ENCODE data around the gene IL32. TPM values are rescaled to one million over a fixed set of nuclear protein-coding genes. Genes with fewer than 3 reads are reported as not detected.
"Not testable (repeated sequence)": the region's sequence is repeated elsewhere in the genome, so short reads cannot be mapped to it uniquely, and the experiment has no call there.

The IL32 gene
- polyA plus RNA-seq, 2 of the 4 experiments (the other 2 are of a cell fraction), result 8.9 to 20.2 TPM

GRCh38 chr16:3066440-3066748, 954 bp downstream of the IL32 start (continued):
- TF ChIP-seq HMGXB4 (CRISPR knock-in tag; IDR thresholded peaks at IDR 0.05; ENCODE audit: borderline replicate concordance), result no peak

DNA sequence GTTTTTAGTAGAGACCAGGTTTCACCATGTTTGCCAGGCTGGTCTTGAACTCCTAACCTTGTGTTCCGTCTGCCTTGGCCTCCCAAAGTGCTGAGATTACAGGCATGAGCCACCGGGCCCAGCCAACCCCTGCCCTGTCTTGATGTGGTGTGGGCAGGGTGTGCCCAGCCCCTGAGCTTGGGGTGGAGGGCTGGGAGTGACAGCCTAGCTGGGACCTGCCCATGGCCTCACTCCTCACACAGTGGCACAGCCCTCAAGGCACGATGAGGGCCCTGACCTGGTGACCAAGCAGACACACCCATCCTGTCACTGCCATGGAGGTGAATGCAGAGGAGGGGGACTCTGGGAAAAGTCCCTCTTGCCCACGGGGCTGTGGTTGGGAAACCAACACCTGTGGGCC, 3.0 kb downstream of the IL32 start:
- no peak for DNase-seq (ENCODE audit: low read depth in 1 of 2, low spot score in 1 of 2)
- CTCF ChIA-PET, result interaction anchor here (1.2 kb wide), 1 partner anchor 34 kb away, joined by 5 read pairs; no protein-coding TSS in a partner anchor
- POLR2A ChIA-PET, result no interaction called here
- TF ChIP-seq POLR2AphosphoS2 (conservative IDR thresholded peaks at IDR 0.05; ENCODE audit: low read length), result no peak
- no peak for TF ChIP-seq HDAC2 (IDR thresholded peaks at IDR 0.05)
- TF ChIP-seq, protein P1, sequence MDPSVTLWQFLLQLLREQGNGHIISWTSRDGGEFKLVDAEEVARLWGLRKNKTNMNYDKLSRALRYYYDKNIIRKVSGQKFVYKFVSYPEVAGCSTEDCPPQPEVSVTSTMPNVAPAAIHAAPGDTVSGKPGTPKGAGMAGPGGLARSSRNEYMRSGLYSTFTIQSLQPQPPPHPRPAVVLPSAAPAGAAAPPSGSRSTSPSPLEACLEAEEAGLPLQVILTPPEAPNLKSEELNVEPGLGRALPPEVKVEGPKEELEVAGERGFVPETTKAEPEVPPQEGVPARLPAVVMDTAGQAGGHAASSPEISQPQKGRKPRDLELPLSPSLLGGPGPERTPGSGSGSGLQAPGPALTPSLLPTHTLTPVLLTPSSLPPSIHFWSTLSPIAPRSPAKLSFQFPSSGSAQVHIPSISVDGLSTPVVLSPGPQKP (IDR thresholded peaks at IDR 0.05; ENCODE audit: low read depth, low read length), result no peak
- TF ChIP-seq, protein P2, sequence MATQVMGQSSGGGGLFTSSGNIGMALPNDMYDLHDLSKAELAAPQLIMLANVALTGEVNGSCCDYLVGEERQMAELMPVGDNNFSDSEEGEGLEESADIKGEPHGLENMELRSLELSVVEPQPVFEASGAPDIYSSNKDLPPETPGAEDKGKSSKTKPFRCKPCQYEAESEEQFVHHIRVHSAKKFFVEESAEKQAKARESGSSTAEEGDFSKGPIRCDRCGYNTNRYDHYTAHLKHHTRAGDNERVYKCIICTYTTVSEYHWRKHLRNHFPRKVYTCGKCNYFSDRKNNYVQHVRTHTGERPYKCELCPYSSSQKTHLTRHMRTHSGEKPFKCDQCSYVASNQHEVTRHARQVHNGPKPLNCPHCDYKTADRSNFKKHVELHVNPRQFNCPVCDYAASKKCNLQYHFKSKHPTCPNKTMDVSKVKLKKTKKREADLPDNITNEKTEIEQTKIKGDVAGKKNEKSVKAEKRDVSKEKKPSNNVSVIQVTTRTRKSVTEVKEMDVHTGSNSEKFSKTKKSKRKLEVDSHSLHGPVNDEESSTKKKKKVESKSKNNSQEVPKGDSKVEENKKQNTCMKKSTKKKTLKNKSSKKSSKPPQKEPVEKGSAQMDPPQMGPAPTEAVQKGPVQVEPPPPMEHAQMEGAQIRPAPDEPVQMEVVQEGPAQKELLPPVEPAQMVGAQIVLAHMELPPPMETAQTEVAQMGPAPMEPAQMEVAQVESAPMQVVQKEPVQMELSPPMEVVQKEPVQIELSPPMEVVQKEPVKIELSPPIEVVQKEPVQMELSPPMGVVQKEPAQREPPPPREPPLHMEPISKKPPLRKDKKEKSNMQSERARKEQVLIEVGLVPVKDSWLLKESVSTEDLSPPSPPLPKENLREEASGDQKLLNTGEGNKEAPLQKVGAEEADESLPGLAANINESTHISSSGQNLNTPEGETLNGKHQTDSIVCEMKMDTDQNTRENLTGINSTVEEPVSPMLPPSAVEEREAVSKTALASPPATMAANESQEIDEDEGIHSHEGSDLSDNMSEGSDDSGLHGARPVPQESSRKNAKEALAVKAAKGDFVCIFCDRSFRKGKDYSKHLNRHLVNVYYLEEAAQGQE (IDR thresholded peaks at IDR 0.05), result no peak
- TF ChIP-seq RNF2 (IDR thresholded peaks at IDR 0.05; ENCODE audit: borderline replicate concordance, low read depth), result no peak
- Histone ChIP-seq H3K4me1 (peaks cover 17% of the 10 kb centered on the region), H3K9me3 (no peaks in the 10 kb centered on the region), H3K27ac (no peak overlapping the region), H3K4me3 (no peak overlapping the region), H3K4me2 (no peak overlapping the region)
- FAIRE-seq, result no peak
- ATAC-seq, result no peak
- 75% methylated on average over 4 of the region's 4 CpGs for WGBS (ENCODE audit: missing lambda C conversion rate)

DNA sequence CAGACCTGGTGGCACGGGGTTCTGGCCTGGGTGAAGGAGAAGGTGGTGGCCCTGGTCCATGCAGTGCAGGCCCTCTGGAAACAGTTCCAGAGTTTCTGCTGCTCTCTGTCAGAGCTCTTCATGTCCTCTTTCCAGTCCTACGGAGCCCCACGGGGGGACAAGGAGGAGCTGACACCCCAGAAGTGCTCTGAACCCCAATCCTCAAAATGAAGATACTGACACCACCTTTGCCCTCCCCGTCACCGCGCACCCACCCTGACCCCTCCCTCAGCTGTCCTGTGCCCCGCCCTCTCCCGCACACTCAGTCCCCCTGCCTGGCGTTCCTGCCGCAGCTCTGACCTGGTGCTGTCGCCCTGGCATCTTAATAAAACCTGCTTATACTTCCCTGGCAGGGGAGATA, 3.7 kb downstream of the IL32 start:
- CTCF ChIA-PET, result interaction anchor here (1.1 to 1.9 kb wide), 2 partner anchors 19 to 22 kb away, joined by 3 to 4 read pairs; no protein-coding TSS in a partner anchor
- ATAC-seq; H3K9me3 ChIP-seq; DNase-seq (ENCODE audit: low read depth in 1 of 2, low spot score in 1 of 2); POLR2A ChIA-PET; H3K27ac ChIP-seq; FAIRE-seq; H3K4me3 ChIP-seq; H3K4me2 ChIP-seq: not testable (repeated sequence)
- peaks cover 17% of the 10 kb centered on the region for H3K4me1 ChIP-seq
- whole genome bisulfite sequencing (ENCODE audit: missing lambda C conversion rate), result 74% methylated on average over 7 of the region's 11 CpGs

- TF ChIP-seq JUNB (IDR thresholded peaks at IDR 0.05), result no peak
- TF ChIP-seq ZNF302 (CRISPR knock-in tag; IDR thresholded peaks at IDR 0.05), result no peak
- TF ChIP-seq RARB (CRISPR knock-in tag; IDR thresholded peaks at IDR 0.05), result no peak
- no peak for TF ChIP-seq MAZ (IDR thresholded peaks at IDR 0.05; ENCODE audit: borderline replicate concordance, low read depth, low read length)
- no peak for TF ChIP-seq TFCP2L1 (CRISPR knock-in tag; IDR thresholded peaks at IDR 0.05)
- no peak for TF ChIP-seq ZSCAN20 (CRISPR knock-in tag; IDR thresholded peaks at IDR 0.05)
- TF ChIP-seq, protein P1 (IDR thresholded peaks at IDR 0.05; ENCODE audit: low read depth, low read length), result no peak
- TF ChIP-seq KDM1A (IDR thresholded peaks at IDR 0.05; ENCODE audit: low read depth), result no peak
- no peak for TF ChIP-seq HOXB5 (CRISPR knock-in tag; IDR thresholded peaks at IDR 0.05)
- no peak for TF ChIP-seq CBX2 (IDR thresholded peaks at IDR 0.05; ENCODE audit: borderline replicate concordance, low read depth)
- TF ChIP-seq HES2 (IDR thresholded peaks at IDR 0.05), result no peak
- TF ChIP-seq ZFP36 (IDR thresholded peaks at IDR 0.05; ENCODE audit: borderline replicate concordance, partially characterized antibody), result no peak
- TF ChIP-seq FOXS1 (CRISPR knock-in tag; IDR thresholded peaks at IDR 0.05), result no peak
- TF ChIP-seq KDM5A (IDR thresholded peaks at IDR 0.05), result no peak
- TF ChIP-seq JUN (IDR thresholded peaks at IDR 0.05), result no peak
- no peak for TF ChIP-seq RFX5 (IDR thresholded peaks at IDR 0.05)
- TF ChIP-seq BHLHE40 (IDR thresholded peaks at IDR 0.05; ENCODE audit: low read depth, low read length), result no peak
- no peak for TF ChIP-seq E2F6 (IDR thresholded peaks at IDR 0.05; ENCODE audit: borderline replicate concordance, low read depth)
- FAIRE-seq (no peak), ATAC-seq (no peak), DNase-seq (ENCODE audit: low read depth in 1 of 2, low spot score in 1 of 2) (no peak)
- ChIA-PET CTCF (interaction anchor here (1.0 to 1.9 kb wide), 5 partner anchors 10 to 59 kb away, joined by 3 to 8 read pairs (median 4); no protein-coding TSS in a partner anchor), POLR2A (no interaction called here)
- Histone ChIP-seq H3K4me3 (no peak overlapping the region), H3K4me2 (no peak overlapping the region), H3K4me1 (peaks cover 5% of the 10 kb centered on the region; the same call in 2 of the 3 replicates), H3K9me3 (no peaks in the 10 kb centered on the region), H3K27ac (no peak overlapping the region)
- WGBS (ENCODE audit: missing lambda C conversion rate), result 93% methylated on average over 9 of the region's 9 CpGs
Measured at GRCh38 chr16:3070608-3071111, 5.2 kb downstream of the IL32 start.

Data from A549 (cell line).